Activated CD4-positive, alpha-beta T cell treated with anti-CD3 and anti-CD28 coated beads, Interleukin-2, amount 50 U/mL, for 48 hours (primary cell): ENCODE measurements around the gene PNPLA6.

ENCODE experiments used
- DNase-seq, 2 experiments: peaks; one replicate each; pipeline ENCODE4 v3.0.0-alpha.2; 2020

The PNPLA6 gene

DNA sequence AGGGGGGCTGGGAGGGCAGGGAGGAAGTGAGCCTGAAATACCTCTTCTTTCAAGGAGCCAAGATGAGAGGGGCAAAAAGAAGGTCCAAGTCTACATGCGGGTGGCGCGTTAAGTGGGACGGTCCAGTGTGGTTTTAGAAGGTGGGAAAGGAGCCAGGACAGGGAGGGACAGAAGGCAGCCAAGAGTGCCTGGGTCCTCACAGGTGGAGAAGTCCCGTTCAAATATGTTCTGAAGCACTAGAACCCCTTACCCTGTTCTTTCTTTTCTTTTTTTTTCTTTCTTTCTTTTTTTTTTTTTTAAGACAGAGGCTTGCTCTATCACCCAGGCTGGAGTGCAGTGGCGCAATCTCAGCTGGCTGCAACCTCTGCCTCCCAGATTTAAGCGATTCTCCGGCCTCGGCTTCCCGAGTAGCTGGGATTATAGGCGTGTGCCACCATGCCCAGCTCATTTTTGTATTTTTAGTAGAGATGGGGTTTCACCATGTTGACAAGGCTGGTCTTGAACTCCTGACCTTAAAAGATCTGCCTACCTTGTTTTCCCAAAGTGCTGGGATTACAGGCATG is 67.5 kb downstream of the PNPLA6 start:
- no peak for DNase-seq

DNA sequence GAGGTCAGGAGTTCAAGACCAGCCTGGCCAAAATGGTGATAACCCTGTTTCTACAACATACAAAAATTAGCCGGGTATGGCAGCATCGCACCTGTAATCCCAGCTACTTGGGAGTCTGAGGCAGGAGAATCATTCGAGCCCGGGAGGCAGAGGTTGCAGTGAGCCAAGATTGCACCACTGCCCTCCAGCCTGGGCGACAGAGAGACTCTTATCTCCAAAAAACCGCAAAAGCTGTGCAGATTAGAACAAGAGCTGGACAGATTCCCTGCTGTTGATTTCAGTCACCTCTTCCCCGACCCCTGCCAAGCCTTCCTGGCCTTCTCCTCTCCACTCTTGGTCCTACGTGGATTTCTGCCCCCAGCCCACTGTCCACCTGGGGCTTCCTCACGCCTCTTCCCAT is 68.4 kb downstream of the PNPLA6 start:
- no peak for DNase-seq

DNA sequence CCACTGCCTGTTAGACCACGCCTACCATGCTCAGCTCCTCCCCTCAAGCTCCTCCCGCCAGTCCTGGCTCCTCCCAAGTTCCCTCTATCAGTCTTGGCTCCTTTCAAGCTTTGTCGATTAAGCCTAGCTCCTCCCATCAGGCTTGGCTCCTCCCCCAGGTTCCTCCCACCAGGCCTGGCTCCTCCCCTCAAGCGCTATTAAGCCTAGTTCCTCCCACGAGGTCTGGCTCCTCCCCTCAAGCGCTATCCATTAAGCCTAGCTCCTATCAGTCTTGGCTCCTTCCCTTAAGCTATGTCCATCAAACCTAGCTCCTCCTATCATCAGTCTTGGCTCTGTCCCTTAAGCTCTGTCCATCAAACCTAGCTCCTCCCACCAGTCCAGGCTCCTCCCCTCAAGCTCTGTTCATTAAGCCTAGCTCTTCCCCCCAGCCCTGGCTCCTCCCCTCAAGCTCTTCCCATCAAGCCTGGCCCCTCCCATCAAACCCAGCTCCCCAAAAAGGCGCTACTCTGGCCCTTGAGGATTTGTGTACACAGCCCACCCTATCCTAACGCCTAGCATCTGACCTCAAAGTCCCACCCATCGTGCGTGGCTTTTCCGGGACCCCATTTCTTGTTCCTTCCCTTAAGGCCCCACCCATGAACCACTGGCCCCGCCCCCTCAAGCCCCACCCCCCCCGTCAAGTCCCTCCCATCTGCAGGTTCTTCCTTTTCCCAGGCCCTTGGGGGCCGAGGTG is 70.1 kb downstream of the PNPLA6 start:
- peak; percentile 42 to 45 for DNase-seq

DNA sequence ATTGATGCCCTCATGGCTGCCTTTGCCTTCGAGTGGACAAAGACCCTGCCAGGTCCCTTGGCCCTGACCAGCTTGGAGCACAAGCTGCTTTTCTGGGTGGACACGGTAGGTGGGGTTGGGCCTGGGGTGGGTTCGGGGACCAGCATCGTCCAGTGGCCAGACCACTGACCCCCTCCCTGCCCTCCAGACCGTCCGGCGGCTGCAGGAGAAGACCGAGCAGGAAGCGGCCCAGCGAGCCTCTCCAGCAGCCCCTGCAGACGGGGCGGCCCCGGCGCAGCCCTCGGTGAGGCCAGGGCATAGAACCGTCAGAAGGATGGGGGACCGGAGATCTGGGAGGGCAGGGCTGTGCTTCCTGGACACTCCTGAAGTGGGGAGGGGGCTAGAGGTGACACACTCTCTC is 70.8 kb downstream of the PNPLA6 start:
- no peak for DNase-seq

DNA sequence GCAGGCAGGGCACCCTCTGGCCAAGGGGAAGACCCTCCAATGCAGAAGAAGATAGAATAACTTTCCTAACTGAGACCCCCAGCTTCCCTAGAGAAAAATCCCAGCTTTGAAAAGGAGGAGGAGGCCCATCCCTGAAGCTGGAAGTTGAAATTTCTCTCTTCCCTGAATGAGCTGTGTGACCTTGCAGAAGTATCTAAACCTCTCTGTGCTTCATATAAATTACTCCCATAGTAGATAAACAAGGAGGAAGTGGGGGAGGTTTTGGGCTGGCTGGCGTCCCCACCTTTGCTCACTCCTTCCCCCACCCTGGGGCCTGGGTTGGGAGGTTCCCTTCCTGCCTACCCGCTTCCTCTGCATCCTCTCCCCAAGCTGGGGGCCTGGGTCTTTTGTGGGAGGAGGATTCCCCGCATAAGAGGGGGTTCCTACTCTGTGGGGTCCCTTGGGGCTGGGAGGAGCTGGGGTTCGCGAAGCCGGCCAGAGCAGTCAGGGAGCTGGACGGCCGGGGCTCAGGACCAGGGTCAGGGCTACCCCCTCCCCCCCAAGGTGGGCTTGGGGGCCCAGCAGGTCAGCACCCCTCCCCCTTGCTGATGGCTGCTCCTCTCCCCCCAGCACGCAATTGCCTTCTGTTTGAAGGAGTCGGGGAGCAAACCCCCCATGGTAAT is 71.8 kb downstream of the PNPLA6 start:
- no peak for DNase-seq

DNA sequence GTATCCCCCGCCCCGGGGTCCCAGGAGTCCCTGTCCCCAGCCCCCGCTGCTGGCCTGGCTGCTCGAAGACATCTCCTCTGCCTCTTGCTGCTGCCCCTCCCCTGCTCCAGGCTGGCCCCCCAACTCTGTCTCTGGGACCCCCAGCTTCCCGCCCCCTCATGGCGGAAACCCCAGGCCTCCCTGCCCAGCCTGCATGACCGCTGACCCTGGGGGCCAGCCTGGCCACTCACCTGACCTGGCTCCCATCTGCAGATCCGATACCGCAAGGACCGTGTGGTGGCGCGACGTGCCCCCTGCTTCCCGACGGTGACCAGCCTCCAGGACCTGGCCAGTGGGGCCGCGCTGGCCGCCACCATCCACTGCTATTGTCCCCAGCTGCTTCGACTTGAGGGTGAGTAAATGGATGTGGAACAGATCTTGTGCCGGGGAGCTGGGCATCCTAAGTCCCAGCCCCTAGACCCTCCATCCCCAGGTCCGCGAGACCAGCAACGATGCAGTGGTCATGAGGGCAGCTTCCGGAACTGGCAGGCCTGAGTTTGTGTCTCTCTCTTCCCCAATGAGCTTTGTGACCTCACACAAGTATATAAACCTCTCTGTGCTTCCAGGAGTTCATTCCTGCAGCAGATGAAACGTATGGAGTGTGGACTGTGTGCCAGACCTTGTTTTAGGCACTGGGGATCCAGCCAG is 72.5 kb downstream of the PNPLA6 start:
- no peak for DNase-seq

DNA sequence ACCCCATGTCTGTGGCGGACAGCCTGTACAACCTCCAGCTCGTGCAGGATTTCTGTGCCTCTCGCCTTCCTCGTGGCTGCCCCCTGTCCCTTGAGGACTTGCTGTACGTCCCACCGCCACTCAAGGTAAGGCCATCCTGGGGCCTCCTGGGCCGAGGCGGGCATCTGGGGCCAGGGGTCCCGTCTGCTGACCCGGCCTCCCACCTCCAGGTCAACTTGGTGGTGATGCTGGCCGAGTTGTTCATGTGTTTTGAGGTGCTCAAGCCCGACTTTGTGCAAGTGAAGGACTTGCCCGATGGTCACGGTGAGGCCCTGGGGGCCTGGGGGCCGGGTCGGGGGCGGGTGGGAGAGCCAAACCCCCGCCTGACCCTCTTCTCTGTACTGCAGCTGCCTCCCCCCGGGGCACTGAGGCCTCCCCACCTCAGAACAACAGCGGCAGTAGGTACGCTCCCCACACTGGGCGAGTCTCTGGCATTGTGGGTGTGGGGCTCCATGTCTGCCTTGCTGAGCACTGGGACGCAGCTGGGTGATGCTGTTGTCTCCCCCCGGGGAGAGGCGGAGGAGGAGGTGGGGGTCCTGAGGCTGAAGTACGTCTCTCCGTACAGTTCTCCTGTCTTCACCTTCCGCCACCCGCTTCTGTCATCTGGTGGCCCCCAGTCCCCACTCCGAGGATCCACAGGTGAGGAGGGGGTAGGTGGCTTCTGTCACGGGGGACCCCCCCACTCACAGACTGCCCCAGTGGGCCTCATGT is 75.1 kb downstream of the PNPLA6 start:
- DNase-seq: no peak
